IMR-90 (cell line): ENCODE measurements around the gene ZDHHC18. TPM values are rescaled to one million over a fixed set of nuclear protein-coding genes. Genes with fewer than 3 reads are reported as not detected.
A peak's percentile ranks its signal among the peaks of the same experiment; 100 is the strongest.

Experiments
- ATAC-seq: fragments of 200-7000 bp; cut with Tn5 transposase; 2 replicates; pipeline ENCODE4 v1.9.1; 2020; ENCODE audit warnings: low read depth, mild to moderate bottlenecking, moderate library complexity
- BruUV-seq: library from RNA; stranded (reverse); fragments of 400-500 nt; replicated peaks from 2 replicates; lab custom pipeline; 2021; lab: Mats Ljungman, UMichigan
- CTCF ChIA-PET: fragments of 300-600 bp; formaldehyde crosslinking; extraction: SDS; loops from one replicate; lab custom pipeline; 2021; ENCODE audit warnings: antibody characterized with exemption; lab: Yijun Ruan, JAX
- POLR2A ChIA-PET: fragments of 300-600 bp; sonication (Branson Sonifier 250); formaldehyde crosslinking; loops from one replicate; lab custom pipeline; 2022; ENCODE audit warnings: antibody characterized with exemption; ENCODE audit not compliant: unreplicated experiment; lab: Charles Lee
- DNase-seq: peaks from one replicate; pipeline ENCODE4 v3.0.0; 2013
- H2AFZ ChIP-seq: replicated peaks from 2 replicates; pipeline ENCODE3; 2013; ENCODE audit warnings: low read length, mild to moderate bottlenecking; ENCODE audit not compliant: poor library complexity
- H2AK5ac ChIP-seq: 2 replicates; pipeline ENCODE4 v1.6.1; 2013; ENCODE audit warnings: low read depth, low read length, inconsistent platforms
- H2AK9ac ChIP-seq: replicated peaks from 2 replicates; pipeline ENCODE3; 2013; ENCODE audit warnings: mild to moderate bottlenecking, low read depth, low read length, moderate library complexity; ENCODE audit not compliant: poor library complexity
- H2BK120ac ChIP-seq: 2 replicates; pipeline ENCODE4 v1.6.1; 2013; ENCODE audit warnings: low read depth, low read length, inconsistent platforms
- H2BK15ac ChIP-seq: 3 replicates; pipeline ENCODE4 v1.6.1; 2013; ENCODE audit warnings: low read depth, low read length, inconsistent platforms
- H2BK20ac ChIP-seq: 2 replicates; pipeline ENCODE4 v1.6.1; 2013; ENCODE audit warnings: low read depth, mild to moderate bottlenecking, inconsistent platforms, low read length, moderate library complexity
- H2BK5ac ChIP-seq: 2 replicates; pipeline ENCODE4 v1.6.1; 2013; ENCODE audit warnings: mild to moderate bottlenecking, low read depth, low read length, inconsistent platforms; ENCODE audit not compliant: poor library complexity, severe bottlenecking
- H3K14ac ChIP-seq: replicated peaks from 2 replicates; pipeline ENCODE4 v1.6.1; 2013; ENCODE audit warnings: low read depth, low read length, inconsistent platforms
- H3K18ac ChIP-seq: 2 replicates; pipeline ENCODE4 v1.6.1; 2013; ENCODE audit warnings: low read depth, low read length, control low read depth
- H3K23ac ChIP-seq: 2 replicates; pipeline ENCODE4 v1.6.1; 2013; ENCODE audit warnings: low read depth, low read length, inconsistent platforms
- H3K27ac ChIP-seq: 2 replicates; pipeline ENCODE4 v1.5.1; 2013; ENCODE audit warnings: mild to moderate bottlenecking, control low read depth, low read length; ENCODE audit not compliant: insufficient read depth
- H3K27me3 ChIP-seq: 2 replicates; pipeline ENCODE4 v1.6.1; 2013; ENCODE audit warnings: low read length; ENCODE audit not compliant: control insufficient read depth, insufficient read depth
- H3K36me3 ChIP-seq: 2 replicates; pipeline ENCODE4 v1.6.1; 2013; ENCODE audit warnings: low read length, mixed read lengths; ENCODE audit not compliant: control insufficient read depth, insufficient read depth
- H3K4ac ChIP-seq: 2 replicates; pipeline ENCODE4 v1.6.1; 2013; ENCODE audit warnings: low read depth, low read length, inconsistent platforms
- H3K4me1 ChIP-seq: 2 replicates; pipeline ENCODE4 v1.6.1; 2013; ENCODE audit warnings: low read length, mixed read lengths; ENCODE audit not compliant: control insufficient read depth, insufficient read depth
- H3K4me2 ChIP-seq: 2 replicates; pipeline ENCODE4 v1.6.1; 2013; ENCODE audit warnings: low read depth, mild to moderate bottlenecking, control low read depth, low read length, moderate library complexity
- H3K4me3 ChIP-seq: 2 replicates; pipeline ENCODE4 v1.5.1; 2013; ENCODE audit warnings: low read depth, mild to moderate bottlenecking, control low read depth, low read length, moderate library complexity; ENCODE audit not compliant: insufficient read depth
- H3K56ac ChIP-seq: 2 replicates; pipeline ENCODE4 v1.6.1; 2013; ENCODE audit warnings: low read length, inconsistent platforms; ENCODE audit not compliant: insufficient read depth; ENCODE audit errors: extremely low read depth
- H3K79me1 ChIP-seq, 2 experiments: 2 replicates each; pipeline ENCODE4 v1.6.1; 2013; ENCODE audit warnings: low read length in 2 of 2, inconsistent platforms in 1 of 2, low read depth in 1 of 2
- H3K9ac ChIP-seq: 2 replicates; pipeline ENCODE4 v1.6.1; 2013; ENCODE audit warnings: low read depth, low read length, control low read depth
- H3K9me1 ChIP-seq: 2 replicates; pipeline ENCODE4 v1.6.1; 2013; ENCODE audit warnings: low read length, inconsistent platforms; ENCODE audit not compliant: insufficient read depth
- H3K9me3 ChIP-seq: 2 replicates; pipeline ENCODE4 v1.6.1; 2013; ENCODE audit warnings: low read length; ENCODE audit not compliant: control insufficient read depth, insufficient read depth
- H4K20me1 ChIP-seq: 2 replicates; pipeline ENCODE4 v1.6.1; 2013; ENCODE audit warnings: low read length, inconsistent platforms; ENCODE audit not compliant: insufficient read depth
- H4K5ac ChIP-seq: 2 replicates; pipeline ENCODE4 v1.6.1; 2013; ENCODE audit warnings: mild to moderate bottlenecking, low read depth, low read length, control low read depth
- H4K8ac ChIP-seq, 2 experiments: 2 replicates each; pipeline ENCODE4 v1.6.1; 2013; ENCODE audit warnings: low read depth in 2 of 2, low read length in 2 of 2, control low read depth in 1 of 2, inconsistent platforms in 1 of 2
- H4K91ac ChIP-seq: 2 replicates; pipeline ENCODE4 v1.6.1; 2013; ENCODE audit warnings: low read depth, low read length, inconsistent platforms; ENCODE audit not compliant: insufficient read depth
- CHD1 ChIP-seq: IDR thresholded peaks from 2 replicates; pipeline ENCODE4 v1.6.1; 2012; ENCODE audit warnings: low read depth, low read length, improper control_type of control experiment
- ELK1 ChIP-seq: fragments of 150-350 bp; IDR thresholded peaks from 2 replicates; pipeline ENCODE4 v1.6.1; 2016; ENCODE audit warnings: low read depth, mild to moderate bottlenecking, low read length, moderate library complexity, borderline replicate concordance
- FOS ChIP-seq: fragments of 150-350 bp; IDR thresholded peaks from 2 replicates; pipeline ENCODE4 v1.6.1; 2016; ENCODE audit warnings: low read depth, low read length
- MAFK ChIP-seq: IDR thresholded peaks from 2 replicates; pipeline ENCODE4 v1.6.1; 2012; ENCODE audit warnings: low read depth, low read length, improper control_type of control experiment
- MXI1 ChIP-seq: IDR thresholded peaks from 2 replicates; pipeline ENCODE4 v1.6.1; 2012; ENCODE audit warnings: low read depth, mild to moderate bottlenecking, low read length, moderate library complexity, borderline replicate concordance
- POLR2A ChIP-seq: IDR thresholded peaks from 2 replicates; pipeline ENCODE4 v1.6.1; 2012; ENCODE audit warnings: mild to moderate bottlenecking, low read depth, low read length
- SMC3 ChIP-seq: fragments of 150-350 bp; IDR thresholded peaks from 2 replicates; pipeline ENCODE4 v1.6.1; 2016; ENCODE audit warnings: low read depth, mild to moderate bottlenecking, antibody characterized with exemption, low read length, moderate library complexity
- WGBS, 2 experiments: methylation state at CpG; one replicate each; pipeline versions ENCODE4 v1.1.5 to v1.1.7; 2013; ENCODE audit warnings: missing lambda C conversion rate in 2 of 2; ENCODE audit not compliant: insufficient read length in 1 of 2; ENCODE audit errors: extremely low coverage in 2 of 2; 5-methylcytosine and 5-hydroxymethylcytosine counted together
- dilution Hi-C: fragments of 300-500 bp; cut with HindIII; formaldehyde crosslinking; loops from one replicate; pipeline ENCODE4 v1.14.3; 2018; ENCODE audit warnings: low sequenced_read_pairs; ENCODE audit not compliant: unreplicated experiment
- in situ Hi-C: fragments of 300-500 bp; cut with MboI; formaldehyde crosslinking; loops from 3 replicates; pipeline ENCODE4 v1.14.3; 2019; ENCODE audit warnings: low sequenced_read_pairs, inconsistent platforms, mixed read lengths
- intact Hi-C: fragments of 100-400 bp; cut with micrococcal nuclease; formaldehyde crosslinking; loops from 2 replicates; pipeline ENCODE4 v1.10.0; 2022
- polyA plus RNA-seq, 3 experiments: library from polyadenylated mRNA; depleted of rRNA; stranded (reverse); fragments of >200 nt; gene quantifications; 2 replicates each; pipeline ENCODE4 v1.2.3, GENCODE V29; 2012; ENCODE audit warnings: low replicate concordance in 1 of 3
- total RNA-seq: library from RNA; depleted of rRNA; stranded (reverse); fragments of >200 nt; gene quantifications from 2 replicates; pipeline ENCODE4 v1.2.3, GENCODE V29; 2012

The ZDHHC18 gene
- total and polyA plus RNA-seq, 2 of the 4 experiments (the other 2 are of a cell fraction): 12.5 to 37.0 TPM

GRCh38 chr1:26853600-26853999 lies 27.1 kb downstream of the ZDHHC18 start:
- H4K5ac ChIP-seq: no peak overlapping the region
- H3K18ac ChIP-seq: no peak overlapping the region
- intact Hi-C loops (loop anchor here (1.0 kb wide), 1 partner anchor 25 kb away; no protein-coding TSS in a partner anchor), dilution Hi-C loops (no loop called here), in situ Hi-C loops (no loop called here)
- H3K27ac ChIP-seq: no peak overlapping the region
- TF ChIP-seq CHD1 (no peak), MAFK (no peak), SMC3 (no peak), MXI1 (no peak), POLR2A (no peak), ELK1 (no peak), FOS (no peak)
- H3K4me3 ChIP-seq: no peak overlapping the region
- H2BK120ac ChIP-seq: no peak overlapping the region
- no TSS peak for BruUV-seq
- H2AFZ ChIP-seq: peak overlapping the region; percentile 8
- WGBS, 2 experiments: 91% methylated on average over 5 of the region's 10 CpGs; no CpG with 5 or more reads in 1 of the 2 experiments
- no peak overlapping the region for H3K9ac ChIP-seq
- ATAC-seq (no peak), DNase-seq (no peak)
- H2AK9ac ChIP-seq: peak overlapping the region; percentile 34
- peaks cover 0 to 5% of the 10 kb centered on the region in 2 experiments; a peak in 1 of 4 replicates for H3K79me1 ChIP-seq
- H4K8ac ChIP-seq: no peak overlapping the region
- H4K20me1 ChIP-seq: peaks cover 8% of the 10 kb centered on the region; the same call in 1 of the 2 replicates
- no peak overlapping the region for H4K91ac ChIP-seq
- H3K4ac ChIP-seq: no peak overlapping the region
- H3K9me1 ChIP-seq: peaks cover 5% of the 10 kb centered on the region; the same call in 1 of the 2 replicates
- ChIA-PET POLR2A (interaction anchor here (0.5 kb wide), 1 partner anchor 64 kb away, joined by 5 read pairs; no protein-coding TSS in a partner anchor), CTCF (no interaction called here)
- H2BK5ac ChIP-seq: no peak overlapping the region
- no peak overlapping the region for H2BK20ac ChIP-seq
- H2AK5ac ChIP-seq: no peak overlapping the region
- H3K36me3 ChIP-seq: peaks cover 56% of the 10 kb centered on the region
- H3K4me2 ChIP-seq: no peak overlapping the region
- H3K23ac ChIP-seq: no peak overlapping the region
- no peak overlapping the region for H3K14ac ChIP-seq
- no peaks in the 10 kb centered on the region for H3K27me3 ChIP-seq
- no peaks in the 10 kb centered on the region for H3K9me3 ChIP-seq
- no peak overlapping the region for H3K56ac ChIP-seq
- H3K4me1 ChIP-seq: peaks cover 8% of the 10 kb centered on the region
- no peak overlapping the region for H2BK15ac ChIP-seq
